CD14-positive monocyte (primary cell): ENCODE results near the gene BCAR1. TPM values are rescaled to one million over a fixed set of nuclear protein-coding genes. Genes with fewer than 3 reads are reported as not detected.
A peak's percentile ranks its signal among the peaks of the same experiment; 100 is the strongest.

ENCODE experiments used
- DNase-seq, 3 donors: peaks; one replicate each; pipeline ENCODE4 v3.0.0-alpha.2; 2011 to 2022
- H2AFZ ChIP-seq: 2 replicates; pipeline ENCODE4 v1.6.0; 2012; ENCODE audit warnings: mild to moderate bottlenecking, low read depth, low read length, inconsistent platforms; ENCODE audit not compliant: insufficient read depth, poor library complexity, severe bottlenecking
- H3K27ac ChIP-seq, 2 donors: 1 replicate in 1 of 2; 2 replicates in 1 of 2; pipeline ENCODE4 v1.5.1; 2012 to 2013; ENCODE audit warnings: low read length in 2 of 2, control low read depth in 1 of 2, inconsistent platforms in 1 of 2, low read depth in 1 of 2, mild to moderate bottlenecking in 1 of 2
- H3K27me3 ChIP-seq, 2 donors: one replicate each; pipeline versions ENCODE4 v1.6.0 to v1.6.1; 2011 to 2013; ENCODE audit warnings: low read length in 2 of 2; ENCODE audit not compliant: control insufficient read depth in 2 of 2, insufficient read depth in 2 of 2
- H3K36me3 ChIP-seq, 2 donors: replicated peaks in 1 of 2; 1 replicate in 1 of 2; 2 replicates in 1 of 2; pipeline versions ENCODE4 v1.5.1 to v1.6.1; 2012 to 2013; ENCODE audit warnings: low read length in 2 of 2, control low read depth in 1 of 2, inconsistent platforms in 1 of 2, mild to moderate bottlenecking in 1 of 2; ENCODE audit not compliant: insufficient read depth in 2 of 2, control insufficient read depth in 1 of 2
- H3K4me1 ChIP-seq, 2 donors: 1 replicate in 1 of 2; 2 replicates in 1 of 2; pipeline versions ENCODE4 v1.5.1 to v1.6.1; 2012 to 2013; ENCODE audit warnings: low read length in 2 of 2, control low read depth in 1 of 2, inconsistent platforms in 1 of 2, mild to moderate bottlenecking in 1 of 2, moderate library complexity in 1 of 2; ENCODE audit not compliant: insufficient read depth in 2 of 2, control insufficient read depth in 1 of 2
- H3K4me2 ChIP-seq: replicated peaks from 2 replicates; pipeline ENCODE3; 2012; ENCODE audit warnings: low read length, moderate library complexity, mild to moderate bottlenecking; ENCODE audit not compliant: poor library complexity, severe bottlenecking; ENCODE audit errors: extremely low read depth
- H3K4me3 ChIP-seq, 3 experiments: fragments of 200-600 bp in 1 of 3; sonication (generic) in 1 of 3; replicated peaks in 1 of 3; 1 replicate in 2 of 3; 2 replicates in 1 of 3; pipeline ENCODE4 v1.5.1; 2011 to 2013; ENCODE audit warnings: low read length in 3 of 3, mild to moderate bottlenecking in 3 of 3, control low read depth in 2 of 3, low read depth in 2 of 3, inconsistent platforms in 1 of 3, moderate library complexity in 1 of 3
- H3K79me2 ChIP-seq: 2 replicates; pipeline ENCODE4 v1.6.0; 2012; ENCODE audit warnings: mild to moderate bottlenecking, control low read depth, inconsistent platforms, low read length, moderate library complexity; ENCODE audit not compliant: insufficient read depth
- H3K9ac ChIP-seq: 2 replicates; pipeline ENCODE4 v1.6.0; 2017; ENCODE audit warnings: low read length, mild to moderate bottlenecking; ENCODE audit not compliant: insufficient read depth, poor library complexity, severe bottlenecking
- H3K9me3 ChIP-seq, 2 donors: replicated peaks in 1 of 2; 1 replicate in 1 of 2; 2 replicates in 1 of 2; pipeline versions ENCODE4 v1.5.1 to v1.6.1; 2012 to 2013; ENCODE audit warnings: low read length in 2 of 2, control low read depth in 1 of 2; ENCODE audit not compliant: control insufficient read depth in 1 of 2, insufficient read depth in 1 of 2
- H4K20me1 ChIP-seq: 2 replicates; pipeline ENCODE4 v1.6.0; 2012; ENCODE audit warnings: mild to moderate bottlenecking, low read length, control low read depth, moderate library complexity; ENCODE audit not compliant: insufficient read depth
- H3K27ac Mint-ChIP-seq, 7 donors: one replicate each; pipeline ENCODE4 v1.8.0; 2020; ENCODE audit warnings: mild to moderate bottlenecking in 7 of 7, mixed read lengths in 7 of 7, moderate library complexity in 6 of 7, inconsistent platforms in 2 of 7
- H3K27me3 Mint-ChIP-seq, 3 donors: one replicate each; pipeline ENCODE4 v1.8.0; 2021 to 2022; ENCODE audit warnings: low read depth in 3 of 3, mild to moderate bottlenecking in 3 of 3, mixed read lengths in 3 of 3, moderate library complexity in 3 of 3, inconsistent platforms in 1 of 3
- H3K36me3 Mint-ChIP-seq, 2 donors: one replicate each; pipeline ENCODE4 v1.8.0; 2020; ENCODE audit warnings: mixed read lengths in 2 of 2, inconsistent platforms in 1 of 2, mild to moderate bottlenecking in 1 of 2
- H3K4me1 Mint-ChIP-seq: one replicate; pipeline ENCODE4 v1.8.0; 2020; ENCODE audit warnings: mild to moderate bottlenecking, mixed read lengths
- H3K4me3 Mint-ChIP-seq, 2 donors: one replicate each; pipeline ENCODE4 v1.8.0; 2020; ENCODE audit warnings: mild to moderate bottlenecking in 2 of 2, mixed read lengths in 2 of 2, moderate library complexity in 1 of 2
- H3K9me3 Mint-ChIP-seq, 7 donors: one replicate each; pipeline ENCODE4 v1.8.0; 2020 to 2022; ENCODE audit warnings: mixed read lengths in 7 of 7, mild to moderate bottlenecking in 6 of 7, moderate library complexity in 6 of 7, inconsistent platforms in 2 of 7
- WGBS: methylation state at CpG from one replicate; pipeline ENCODE4 v1.1.5; 2013; ENCODE audit warnings: missing lambda C conversion rate; ENCODE audit not compliant: insufficient coverage; 5-methylcytosine and 5-hydroxymethylcytosine counted together
- intact Hi-C, 2 donors: fragments of 100-400 bp; cut with micrococcal nuclease; formaldehyde crosslinking; loops; one replicate each; pipeline versions ENCODE4 v1.15.0 to v1.15.1; 2023
- polyA plus RNA-seq, 3 donors: library from polyadenylated mRNA; depleted of rRNA in 1 of 3; unstranded in 2 of 3; stranded (reverse) in 1 of 3; fragments of 300-500 nt in 2 of 3; fragments of >200 nt in 1 of 3; fragmentation: Illumina TruSeq in 2 of 3; gene quantifications; 1 replicate in 2 of 3; 2 replicates in 1 of 3; pipeline ENCODE4 v1.2.3, GENCODE V29; 2012 to 2021
- TF ChIP-seq, protein P1 (sequence below): fragments of 200-600 bp; IDR thresholded peaks from one replicate; pipeline ENCODE4 v1.8.0; 2022; ENCODE audit warnings: antibody characterized with exemption, mild to moderate bottlenecking

Gene BCAR1
- polyA plus RNA-seq, 3 donors: not detected

DNA sequence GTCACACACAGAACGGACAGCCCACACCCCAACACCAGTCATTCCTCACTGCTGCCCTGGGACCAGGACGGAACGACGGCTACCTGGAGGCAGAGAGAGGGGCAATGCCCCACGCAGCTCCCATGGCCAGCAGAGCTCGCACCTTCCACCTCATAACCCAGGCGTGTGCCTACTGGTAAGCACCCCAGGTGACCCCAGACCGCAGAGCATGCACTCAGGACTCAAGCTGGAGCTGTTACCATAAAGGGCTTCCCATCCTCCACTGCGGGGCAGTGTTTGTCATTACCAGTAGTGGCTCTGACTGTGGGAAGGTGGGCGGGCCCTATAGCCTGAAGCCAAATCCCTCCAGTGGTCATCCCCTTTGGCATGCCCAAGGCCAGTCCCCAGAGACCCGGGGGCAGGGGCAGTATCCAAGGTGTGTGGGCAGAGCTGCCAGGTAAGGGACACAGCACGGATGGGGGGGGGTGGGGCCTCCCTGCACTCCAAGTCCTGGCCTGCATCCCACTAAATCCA lies 4.7 kb upstream of the BCAR1 start:
- Histone ChIP-seq H3K79me2 (no peaks in the 10 kb centered on the region), H3K36me3 (no peaks in the 10 kb centered on the region), H4K20me1 (no peaks in the 10 kb centered on the region), H3K4me1 (no peaks in the 10 kb centered on the region), H2AFZ (no peak overlapping the region), H3K9ac (no peak overlapping the region), H3K4me2 (no peak overlapping the region), H3K27me3 (peaks cover 7 to 88% of the 10 kb centered on the region in 2 donors), H3K9me3 (peaks cover 0 to 14% of the 10 kb centered on the region in 2 donors), H3K4me3 (no peak overlapping the region), H3K27ac (no peak overlapping the region)
- Mint-ChIP-seq H3K27ac (no peak overlapping the region), H3K27me3 (peaks cover 81 to 99% (median 92%) of the 10 kb centered on the region in 3 donors), H3K36me3 (no peaks in the 10 kb centered on the region), H3K4me3 (peak overlapping the region in 1 of 2 donors; percentile 57), H3K9me3 (peaks cover 0 to 8% (median 2%) of the 10 kb centered on the region in 7 donors), H3K4me1 (no peaks in the 10 kb centered on the region)
- DNase-seq: no peak
- TF ChIP-seq, protein P1, sequence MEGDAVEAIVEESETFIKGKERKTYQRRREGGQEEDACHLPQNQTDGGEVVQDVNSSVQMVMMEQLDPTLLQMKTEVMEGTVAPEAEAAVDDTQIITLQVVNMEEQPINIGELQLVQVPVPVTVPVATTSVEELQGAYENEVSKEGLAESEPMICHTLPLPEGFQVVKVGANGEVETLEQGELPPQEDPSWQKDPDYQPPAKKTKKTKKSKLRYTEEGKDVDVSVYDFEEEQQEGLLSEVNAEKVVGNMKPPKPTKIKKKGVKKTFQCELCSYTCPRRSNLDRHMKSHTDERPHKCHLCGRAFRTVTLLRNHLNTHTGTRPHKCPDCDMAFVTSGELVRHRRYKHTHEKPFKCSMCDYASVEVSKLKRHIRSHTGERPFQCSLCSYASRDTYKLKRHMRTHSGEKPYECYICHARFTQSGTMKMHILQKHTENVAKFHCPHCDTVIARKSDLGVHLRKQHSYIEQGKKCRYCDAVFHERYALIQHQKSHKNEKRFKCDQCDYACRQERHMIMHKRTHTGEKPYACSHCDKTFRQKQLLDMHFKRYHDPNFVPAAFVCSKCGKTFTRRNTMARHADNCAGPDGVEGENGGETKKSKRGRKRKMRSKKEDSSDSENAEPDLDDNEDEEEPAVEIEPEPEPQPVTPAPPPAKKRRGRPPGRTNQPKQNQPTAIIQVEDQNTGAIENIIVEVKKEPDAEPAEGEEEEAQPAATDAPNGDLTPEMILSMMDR: no peak
- intact Hi-C loops: no loop called here
- WGBS: 76% methylated on average over 9 of the region's 12 CpGs

DNA sequence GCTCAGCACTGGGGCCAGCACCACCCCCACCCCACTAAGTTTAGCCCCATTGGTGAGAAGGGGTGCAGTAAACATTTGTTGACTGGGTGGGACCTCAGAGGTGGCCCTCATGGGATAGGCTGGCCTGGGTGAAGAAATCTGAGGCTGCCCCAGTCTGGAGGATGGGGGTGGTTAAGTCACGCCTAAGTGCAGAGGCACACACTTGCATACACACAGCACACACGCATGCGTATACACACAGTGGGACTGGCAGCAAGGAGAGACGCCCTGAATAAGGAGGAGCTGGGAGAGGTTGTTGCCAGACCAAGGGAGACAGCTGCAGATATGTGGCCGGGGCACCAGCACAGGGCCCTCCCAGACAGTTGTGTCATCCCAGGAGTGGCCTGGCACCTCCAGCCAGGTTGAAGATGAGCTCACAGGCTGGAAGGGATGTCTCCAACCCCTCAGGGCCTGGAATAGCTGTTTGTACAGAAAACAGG lies 3.0 kb upstream of the BCAR1 start:
- 82% methylated on average over 2 of the region's 5 CpGs for WGBS
- Histone ChIP-seq H2AFZ (no peak overlapping the region), H3K4me1 (no peaks in the 10 kb centered on the region), H3K4me3 (no peak overlapping the region), H3K36me3 (no peaks in the 10 kb centered on the region), H3K4me2 (no peak overlapping the region), H3K9me3 (peaks cover 0 to 14% of the 10 kb centered on the region in 2 donors), H3K27ac (no peak overlapping the region), H3K27me3 (peaks cover 10 to 91% of the 10 kb centered on the region in 2 donors), H3K9ac (no peak overlapping the region), H3K79me2 (no peaks in the 10 kb centered on the region), H4K20me1 (no peaks in the 10 kb centered on the region)
- TF ChIP-seq, protein P1: no peak
- Mint-ChIP-seq H3K27me3 (peaks cover 79 to 99% (median 92%) of the 10 kb centered on the region in 3 donors), H3K9me3 (peaks cover 0 to 10% (median 2%) of the 10 kb centered on the region in 7 donors), H3K27ac (no peak overlapping the region), H3K4me3 (peak overlapping the region in 1 of 2 donors; percentile 35), H3K36me3 (peaks cover 0 to 1% of the 10 kb centered on the region in 2 donors), H3K4me1 (peaks cover 2% of the 10 kb centered on the region)
- intact Hi-C loops: no loop called here
- no peak for DNase-seq
